Adipocyte (in vitro differentiated cells): ENCODE results near the gene ARL15.

Experiments
- DNase-seq: peaks from one replicate; pipeline ENCODE4 v3.0.0-alpha.2; 2015; ENCODE audit warnings: low read depth
- H3K27me3 ChIP-seq: replicated peaks from 2 replicates; pipeline ENCODE4 v1.7.0; 2013; ENCODE audit warnings: mild to moderate bottlenecking, low read length, moderate library complexity; ENCODE audit not compliant: control insufficient read depth, insufficient read depth
- H3K36me3 ChIP-seq: 2 replicates; pipeline ENCODE4 v1.7.0; 2013; ENCODE audit warnings: low read length, mild to moderate bottlenecking, moderate library complexity; ENCODE audit not compliant: control insufficient read depth, insufficient read depth, severe bottlenecking
- H3K4me1 ChIP-seq: 2 replicates; pipeline ENCODE4 v1.7.0; 2013; ENCODE audit warnings: mild to moderate bottlenecking, low read length, moderate library complexity; ENCODE audit not compliant: control insufficient read depth, insufficient read depth
- H3K4me3 ChIP-seq: 2 replicates; pipeline ENCODE4 v1.7.0; 2013; ENCODE audit warnings: mild to moderate bottlenecking, low read length, moderate library complexity
- H3K9ac ChIP-seq: 2 replicates; pipeline ENCODE4 v1.7.0; 2013; ENCODE audit warnings: mild to moderate bottlenecking, low read length, moderate library complexity
- H3K9me3 ChIP-seq: 2 replicates; pipeline ENCODE4 v1.7.0; 2013; ENCODE audit warnings: mild to moderate bottlenecking, low read length, moderate library complexity; ENCODE audit not compliant: control insufficient read depth

The ARL15 gene

GRCh38 chr5:53943938-53944337 lies 366.4 kb downstream of the ARL15 start:
- Histone ChIP-seq H3K4me1 (peaks cover 26% of the 10 kb centered on the region), H3K4me3 (no peak overlapping the region), H3K9ac (no peak overlapping the region), H3K36me3 (no peaks in the 10 kb centered on the region), H3K9me3 (no peaks in the 10 kb centered on the region), H3K27me3 (no peaks in the 10 kb centered on the region)
- DNase-seq = no peak

- Histone ChIP-seq H3K4me3 (no peak overlapping the region), H3K9me3 (no peaks in the 10 kb centered on the region), H3K4me1 (peaks cover 26% of the 10 kb centered on the region), H3K27me3 (no peaks in the 10 kb centered on the region), H3K9ac (no peak overlapping the region), H3K36me3 (no peaks in the 10 kb centered on the region)
- no peak for DNase-seq
Measured at GRCh38 chr5:53942724-53943123, 367.6 kb downstream of the ARL15 start.

- Histone ChIP-seq H3K9me3 (no peaks in the 10 kb centered on the region), H3K9ac (peak overlapping the region; percentile 19), H3K4me1 (peaks cover 44% of the 10 kb centered on the region), H3K27me3 (no peaks in the 10 kb centered on the region), H3K4me3 (no peak overlapping the region), H3K36me3 (no peaks in the 10 kb centered on the region)
- DNase-seq = peak; percentile 34
Measured at GRCh38 chr5:53940921-53941320, 369.5 kb downstream of the ARL15 start.

GRCh38 chr5:53937467-53937866 lies 372.9 kb downstream of the ARL15 start:
- Histone ChIP-seq H3K27me3 (no peaks in the 10 kb centered on the region), H3K9me3 (no peaks in the 10 kb centered on the region), H3K9ac (peak overlapping the region; percentile 29), H3K4me1 (peaks cover 51% of the 10 kb centered on the region), H3K36me3 (no peaks in the 10 kb centered on the region), H3K4me3 (peak overlapping the region; percentile 35)
- no peak for DNase-seq

GRCh38 chr5:53936481-53937352 lies 373.7 kb downstream of the ARL15 start:
- no peaks in the 10 kb centered on the region for H3K9me3 ChIP-seq
- no peaks in the 10 kb centered on the region for H3K36me3 ChIP-seq
- H3K4me3 ChIP-seq = peak overlapping the region; percentile 59

GRCh38 chr5:53934151-53934820 lies 376.1 kb downstream of the ARL15 start:
- no peaks in the 10 kb centered on the region for H3K27me3 ChIP-seq
- H3K9me3 ChIP-seq = no peaks in the 10 kb centered on the region
- H3K4me3 ChIP-seq = no peak overlapping the region
- H3K36me3 ChIP-seq = no peaks in the 10 kb centered on the region
- peaks cover 40% of the 10 kb centered on the region for H3K4me1 ChIP-seq
- no peak overlapping the region for H3K9ac ChIP-seq
- DNase-seq = peak; percentile 70

More at GRCh38 chr5:53936481-53937352, 373.7 kb downstream of the ARL15 start:
- Histone ChIP-seq H3K4me1 (peaks cover 55% of the 10 kb centered on the region), H3K27me3 (no peaks in the 10 kb centered on the region), H3K9ac (peak overlapping the region; percentile 67)
- DNase-seq = peak; percentile 46

- Histone ChIP-seq H3K36me3 (no peaks in the 10 kb centered on the region), H3K9me3 (no peaks in the 10 kb centered on the region), H3K4me3 (no peak overlapping the region), H3K27me3 (no peaks in the 10 kb centered on the region), H3K9ac (no peak overlapping the region), H3K4me1 (peaks cover 36% of the 10 kb centered on the region)
- no peak for DNase-seq
Measured at GRCh38 chr5:53932351-53932750, 378.0 kb downstream of the ARL15 start.

- DNase-seq = no peak
- H3K4me1 ChIP-seq = peaks cover 18% of the 10 kb centered on the region
- H3K27me3 ChIP-seq = no peaks in the 10 kb centered on the region
Measured at GRCh38 chr5:53930457-53930856, 379.9 kb downstream of the ARL15 start.

GRCh38 chr5:53929570-53929969 lies 380.8 kb downstream of the ARL15 start:
- no peaks in the 10 kb centered on the region for H3K9me3 ChIP-seq
- H3K27me3 ChIP-seq = no peaks in the 10 kb centered on the region
- H3K4me1 ChIP-seq = peaks cover 12% of the 10 kb centered on the region
- no peaks in the 10 kb centered on the region for H3K36me3 ChIP-seq
- no peak for DNase-seq
- no peak overlapping the region for H3K9ac ChIP-seq
- no peak overlapping the region for H3K4me3 ChIP-seq

More at GRCh38 chr5:53930457-53930856, 379.9 kb downstream of the ARL15 start:
- H3K9me3 ChIP-seq = no peaks in the 10 kb centered on the region
- H3K9ac ChIP-seq = no peak overlapping the region
- H3K36me3 ChIP-seq = no peaks in the 10 kb centered on the region
- no peak overlapping the region for H3K4me3 ChIP-seq

- H3K4me3 ChIP-seq = no peak overlapping the region
Measured at GRCh38 chr5:53929152-53929551, 381.2 kb downstream of the ARL15 start.

GRCh38 chr5:53928641-53929040 lies 381.7 kb downstream of the ARL15 start:
- no peaks in the 10 kb centered on the region for H3K9me3 ChIP-seq

More at GRCh38 chr5:53929152-53929551, 381.2 kb downstream of the ARL15 start:
- Histone ChIP-seq H3K36me3 (no peaks in the 10 kb centered on the region), H3K9ac (no peak overlapping the region), H3K9me3 (no peaks in the 10 kb centered on the region), H3K27me3 (no peaks in the 10 kb centered on the region), H3K4me1 (peaks cover 13% of the 10 kb centered on the region)
- no peak for DNase-seq

More at GRCh38 chr5:53928641-53929040, 381.7 kb downstream of the ARL15 start:
- Histone ChIP-seq H3K9ac (no peak overlapping the region), H3K4me1 (peaks cover 17% of the 10 kb centered on the region), H3K27me3 (no peaks in the 10 kb centered on the region), H3K4me3 (no peak overlapping the region), H3K36me3 (no peaks in the 10 kb centered on the region)
- no peak for DNase-seq
